HG03520 (cell line): ENCODE measurements around the gene AFF3.
"Not testable (repeated sequence)": the region's sequence is repeated elsewhere in the genome, so short reads cannot be mapped to it uniquely, and the experiment has no call there.

Source experiments
- ATAC-seq: cut with Tn5 transposase; IDR thresholded peaks from one replicate; pipeline ENCODE4 v1.9.1; 2021; ENCODE audit warnings: mild to moderate bottlenecking, moderate library complexity; ENCODE audit not compliant: unreplicated experiment

AFF3 gene

GRCh38 chr2:100142393-100142792 lies at the start of gene AFF3:
Gene AFF3 (minus strand): TSS chr2:100142590. CDS start chr2:100104454, 38,136 bp downstream.
- ATAC-seq: peak; percentile 98

- no peak for ATAC-seq
Observed at GRCh38 chr2:100189387-100189786, 47.0 kb upstream of the AFF3 start.

- no peak for ATAC-seq
Observed at GRCh38 chr2:100188326-100188725, 45.9 kb upstream of the AFF3 start.

DNA sequence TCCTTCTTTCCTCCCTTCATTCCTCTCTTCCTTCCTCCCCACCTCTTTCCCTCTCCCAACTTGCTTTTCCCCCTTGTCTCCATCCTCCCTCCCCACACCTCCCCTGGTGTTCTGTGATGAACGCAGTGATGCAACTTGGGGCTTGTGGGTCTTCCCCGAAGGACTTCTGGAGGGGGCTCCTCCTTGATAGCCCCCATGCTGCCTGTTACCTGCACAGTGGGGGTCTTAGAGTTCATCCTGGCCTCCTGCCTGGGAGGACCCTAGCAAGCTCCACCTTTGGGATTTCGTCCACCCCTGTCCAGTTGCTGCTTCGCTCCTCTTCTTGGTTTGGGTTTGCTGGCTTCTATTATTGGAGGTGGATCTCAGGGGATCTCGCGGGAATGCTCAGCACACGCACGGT lies 43.7 kb upstream of the AFF3 start:
- no peak for ATAC-seq

DNA sequence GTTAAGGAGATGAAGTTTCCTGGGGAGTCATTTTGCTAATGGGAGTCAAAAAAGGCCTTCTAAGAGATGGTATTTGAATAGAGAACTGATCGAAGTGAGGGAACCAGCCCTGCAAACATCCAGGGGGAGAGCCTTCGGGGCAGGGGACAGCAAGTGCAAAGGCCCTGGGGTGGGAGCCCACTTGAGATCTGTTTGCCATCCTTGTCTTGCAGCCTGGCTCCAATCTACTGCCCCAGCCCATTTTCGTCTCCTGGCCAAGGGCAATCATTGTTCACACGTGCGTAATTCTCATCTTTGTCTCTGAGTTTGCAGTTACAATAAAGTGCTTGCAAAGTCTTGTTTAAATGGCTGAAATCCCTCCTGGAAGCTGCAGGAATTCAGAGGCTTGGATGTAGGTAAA lies 43.1 kb upstream of the AFF3 start:
- ATAC-seq: no peak

DNA sequence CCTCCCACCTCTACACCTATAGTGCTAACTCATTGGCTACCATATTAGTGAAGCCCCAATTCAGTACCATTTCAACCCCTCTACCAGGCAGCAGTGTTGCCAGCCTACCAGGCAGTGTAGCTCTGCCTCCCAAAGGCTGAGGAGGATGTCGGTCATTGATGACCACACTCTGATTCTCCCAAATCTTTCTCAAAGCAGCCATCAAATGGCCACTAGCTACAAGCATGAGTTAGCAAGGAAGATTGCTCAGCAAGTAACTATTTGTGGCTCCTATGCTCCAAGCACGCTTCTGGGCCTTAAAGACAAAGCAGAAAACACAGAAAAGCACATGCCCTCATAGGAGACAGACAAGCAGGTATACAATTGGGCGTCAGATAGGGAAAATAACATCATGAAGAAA lies 42.7 kb upstream of the AFF3 start:
- no peak for ATAC-seq

GRCh38 chr2:100184055-100184737 lies 41.8 kb upstream of the AFF3 start:
- no peak for ATAC-seq

DNA sequence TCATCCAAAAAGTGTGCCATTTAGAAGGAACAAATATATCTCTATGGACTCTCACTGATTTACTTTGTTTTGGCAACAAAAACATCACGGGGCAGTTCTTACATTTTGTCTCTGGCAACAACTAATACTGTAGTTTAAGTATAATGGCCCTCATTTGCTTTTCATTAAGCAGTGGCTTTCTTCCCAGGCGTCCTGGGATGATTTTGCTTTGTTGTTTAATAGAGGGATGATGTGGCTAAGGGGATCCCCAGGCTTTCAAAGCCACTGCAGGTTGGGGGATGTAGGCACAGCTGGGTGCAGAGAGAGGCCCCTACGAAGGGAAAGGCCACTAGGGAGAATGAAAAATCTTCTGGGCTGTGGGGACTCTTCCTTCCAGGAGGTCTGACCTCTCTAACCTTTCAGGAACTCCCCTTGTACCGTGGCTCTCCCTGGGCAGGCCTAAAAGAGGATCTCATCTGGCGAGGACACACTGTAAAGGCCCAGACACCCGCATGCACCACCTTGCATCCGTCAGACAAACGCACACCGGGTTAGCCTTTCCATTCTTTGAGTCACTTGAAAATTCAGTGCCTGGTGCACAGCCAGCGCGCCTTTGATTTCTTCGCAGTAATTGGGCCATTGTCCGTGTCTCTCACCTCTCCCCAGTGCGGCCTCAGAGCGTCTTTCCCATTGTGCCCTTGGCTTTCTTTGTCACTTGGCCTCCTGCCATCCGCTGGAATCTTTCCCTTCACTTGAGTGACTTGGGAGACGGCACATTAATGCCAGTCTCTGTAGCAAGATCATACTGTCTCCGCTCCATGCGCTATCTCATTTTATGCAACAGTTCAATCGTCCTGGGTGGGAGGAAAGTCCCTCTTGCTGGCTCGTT lies 40.3 kb upstream of the AFF3 start:
- ATAC-seq: no peak

- no peak for ATAC-seq
Observed at GRCh38 chr2:100180503-100180902, 38.1 kb upstream of the AFF3 start.

DNA sequence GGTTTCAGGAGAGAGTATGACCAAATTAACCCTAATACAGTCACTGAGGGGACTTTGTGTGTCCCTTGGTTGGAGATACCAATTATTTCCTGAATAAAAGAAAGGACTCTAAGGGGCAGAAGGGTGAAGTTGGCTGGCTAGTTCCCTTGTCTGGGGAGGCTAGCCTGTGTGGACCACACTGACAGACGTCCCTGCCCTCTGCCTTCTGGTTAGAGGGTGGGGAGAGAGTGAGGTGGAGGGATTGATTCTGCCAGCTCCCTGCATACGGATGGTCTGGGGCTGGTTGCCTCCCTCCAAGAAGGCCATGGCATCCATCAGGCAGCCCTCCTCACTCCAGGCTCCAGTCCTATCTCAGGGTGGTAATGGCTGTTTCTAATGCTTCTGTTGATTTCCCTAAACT lies 37.4 kb upstream of the AFF3 start:
- no peak for ATAC-seq

GRCh38 chr2:100178864-100179263 lies 36.5 kb upstream of the AFF3 start:
- no peak for ATAC-seq

DNA sequence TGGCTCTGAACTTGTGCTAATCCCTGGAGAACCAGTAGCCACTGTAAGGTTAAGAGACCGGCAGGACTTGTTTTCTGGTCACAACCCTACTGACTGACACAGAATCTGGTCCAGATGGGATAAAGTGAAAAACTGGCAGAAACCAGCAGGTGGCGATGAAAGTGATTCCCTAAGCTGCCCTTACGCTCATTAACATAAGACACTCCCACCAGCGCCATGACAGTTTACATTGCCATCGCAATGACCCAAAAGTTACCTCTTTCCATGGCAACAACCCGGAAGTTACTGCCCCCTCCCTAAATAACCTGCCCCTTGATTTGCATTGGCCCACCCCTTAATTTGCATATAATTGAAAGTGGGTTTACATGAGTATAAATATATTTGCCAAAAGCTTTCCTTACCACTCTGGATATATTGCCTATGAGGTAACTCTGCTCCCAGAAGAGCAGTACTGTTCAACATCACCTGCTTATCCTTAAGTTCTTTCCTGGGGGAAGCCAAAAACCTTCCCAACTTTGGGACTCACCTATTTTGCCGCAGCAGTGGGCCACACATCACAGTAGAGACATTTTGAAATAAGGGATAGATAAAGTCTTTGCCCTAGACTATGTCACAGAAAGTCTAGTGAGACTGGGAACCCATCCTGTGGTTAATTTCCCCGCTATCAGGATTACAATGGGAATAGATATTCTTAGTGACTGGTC lies 35.8 kb upstream of the AFF3 start:
- no peak for ATAC-seq

DNA sequence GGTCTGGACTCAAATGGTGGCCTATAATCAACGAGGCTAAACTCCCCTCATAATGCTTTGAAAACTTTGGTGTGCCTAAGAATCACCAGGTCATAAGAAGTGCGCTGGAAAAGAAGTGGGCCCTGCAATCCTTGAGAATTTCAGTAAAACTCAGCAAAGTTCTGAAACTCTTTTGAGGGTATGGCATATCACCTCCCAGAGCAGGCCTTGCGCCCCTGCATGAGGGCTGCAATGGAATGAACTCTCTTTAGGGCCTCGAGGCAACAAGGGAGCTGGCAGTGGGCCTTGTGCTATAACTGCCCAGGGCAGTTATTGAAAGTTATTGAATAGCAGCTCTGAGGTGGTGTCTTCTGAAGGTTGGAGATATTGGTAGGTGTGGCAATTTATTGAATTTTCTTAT lies 34.5 kb upstream of the AFF3 start:
- no peak for ATAC-seq

DNA sequence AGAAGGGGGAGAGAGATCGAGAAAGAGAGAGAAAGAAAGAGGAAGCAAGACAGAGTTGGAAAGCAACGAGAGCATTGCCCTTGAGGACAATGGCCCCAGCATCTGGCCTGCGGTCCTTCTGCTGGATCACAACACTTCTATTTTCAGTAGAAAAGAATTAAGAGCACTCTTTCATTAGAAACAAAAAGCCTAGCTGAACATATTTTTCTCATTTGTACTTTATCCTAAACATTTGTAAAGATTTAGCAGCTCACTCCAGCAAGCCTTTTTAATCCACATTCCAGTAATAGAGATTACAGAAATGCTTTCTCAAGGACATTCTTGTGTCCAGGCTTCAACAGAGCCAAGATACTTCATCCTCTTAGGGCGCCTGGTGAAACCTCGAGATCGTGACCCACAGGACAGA lies 31.6 kb upstream of the AFF3 start:
- no peak for ATAC-seq

- ATAC-seq: no peak
Observed at GRCh38 chr2:100166701-100167100, 24.3 kb upstream of the AFF3 start.

DNA sequence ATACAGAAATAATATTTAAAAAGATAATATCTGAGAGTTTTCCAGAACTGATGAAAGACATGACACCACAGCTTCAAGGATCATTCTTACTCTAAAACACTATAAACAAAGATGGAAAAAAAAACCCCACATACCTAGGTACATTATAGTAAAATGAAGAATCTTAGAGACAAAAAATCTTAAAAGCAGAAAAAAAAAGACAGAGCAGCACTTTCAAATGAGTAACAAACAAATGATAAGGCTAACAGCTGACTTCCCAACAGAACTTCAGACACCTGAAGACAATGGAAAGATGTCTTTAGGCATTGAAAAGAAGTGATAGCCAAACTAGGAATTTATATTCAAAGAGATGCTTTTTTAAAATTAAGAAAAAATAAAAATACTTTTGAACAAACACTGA lies 21.2 kb upstream of the AFF3 start:
- ATAC-seq: no peak

DNA sequence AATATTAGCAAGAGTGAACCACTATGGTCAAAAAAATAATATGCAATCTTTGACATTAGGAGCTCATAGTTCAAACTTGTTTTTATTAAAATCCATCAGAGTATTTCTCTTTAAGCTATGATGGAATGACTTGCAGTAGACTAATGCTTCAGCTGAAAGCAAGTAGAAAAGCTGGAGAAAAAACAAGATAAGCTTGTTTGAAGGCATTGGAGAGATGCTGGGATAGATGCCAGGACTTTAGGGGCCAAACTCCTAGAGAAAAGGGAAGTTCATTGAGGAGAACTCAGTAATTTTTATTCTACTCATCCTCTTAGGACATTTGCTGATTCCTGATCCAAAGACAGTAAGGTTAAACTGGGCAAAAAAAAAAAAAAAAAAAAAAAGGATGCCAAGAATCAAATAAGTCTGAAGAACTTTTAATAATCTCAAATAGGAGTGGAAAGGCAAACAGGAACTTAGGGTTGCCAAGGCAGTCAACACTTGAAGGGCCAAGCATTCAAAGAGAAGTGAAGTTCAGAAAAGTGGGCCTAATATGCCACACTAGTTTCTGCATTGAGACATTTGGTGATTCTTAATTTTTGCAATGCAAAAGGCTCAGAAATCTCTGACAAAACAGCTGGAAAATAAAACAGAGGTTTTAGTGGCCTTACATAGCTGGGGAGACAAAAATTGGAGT lies 19.7 kb upstream of the AFF3 start:
- no peak for ATAC-seq

GRCh38 chr2:100160396-100160795 lies 18.0 kb upstream of the AFF3 start:
- no peak for ATAC-seq

- not testable (repeated sequence) for ATAC-seq
Observed at GRCh38 chr2:100151832-100152231, 9.4 kb upstream of the AFF3 start.

GRCh38 chr2:100151310-100151709 lies 8.9 kb upstream of the AFF3 start:
- no peak for ATAC-seq

DNA sequence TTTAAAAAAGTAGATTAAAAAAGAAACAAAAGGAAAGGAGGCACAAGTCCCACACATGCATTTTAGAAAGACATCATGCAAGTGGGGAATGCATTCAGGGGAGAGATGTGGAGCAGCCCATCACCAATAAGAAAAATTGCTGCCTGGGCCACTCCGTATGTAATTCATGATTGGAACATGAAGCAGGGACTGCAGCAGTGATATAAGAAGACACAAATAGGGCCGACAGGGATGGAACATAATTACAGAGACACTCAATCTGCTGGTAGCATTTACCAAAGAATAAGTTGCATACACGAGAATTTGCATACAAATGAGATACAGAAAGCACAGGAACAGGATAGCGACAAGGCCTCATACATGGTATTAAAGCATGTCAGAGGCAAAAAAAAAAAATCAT lies 6.5 kb upstream of the AFF3 start:
- no peak for ATAC-seq
